PC-3 (cell line): ENCODE data around the gene PTF1A. TPM values are rescaled to one million over a fixed set of nuclear protein-coding genes. Genes with fewer than 3 reads are reported as not detected.

Experiments
- ATAC-seq: fragments of 200-7000 bp; cut with Tn5 transposase; 2 replicates; pipeline ENCODE4 v1.9.1; 2020; ENCODE audit warnings: mild to moderate bottlenecking, moderate library complexity
- BruUV-seq: library from RNA; stranded (reverse); fragments of 400-500 nt; replicated peaks from 2 replicates; lab custom pipeline; 2021; lab: Mats Ljungman, UMichigan
- CTCF ChIA-PET: fragments of 300-600 bp; sonication (Branson Sonifier 250); formaldehyde crosslinking; loops from one replicate; lab custom pipeline; 2022; ENCODE audit warnings: antibody characterized with exemption; lab: Charles Lee
- POLR2A ChIA-PET: fragments of 300-600 bp; sonication (Branson Sonifier 250); formaldehyde crosslinking; loops from one replicate; lab custom pipeline; 2022; ENCODE audit warnings: antibody characterized with exemption; ENCODE audit not compliant: unreplicated experiment; lab: Charles Lee
- DNase-seq: peaks from one replicate; pipeline ENCODE4 v3.0.0-alpha.2; 2015
- H2AFZ ChIP-seq: fragments of 300-600 bp; sonication (generic); 2 replicates; pipeline ENCODE4 v1.6.0; 2016; ENCODE audit warnings: antibody characterized with exemption, low read length
- H3F3A ChIP-seq: fragments of 300-600 bp; sonication (generic); one replicate; pipeline ENCODE4 v1.6.0; 2017; ENCODE audit warnings: antibody characterized with exemption, low read length, control low read depth, mild to moderate bottlenecking; ENCODE audit not compliant: unreplicated experiment
- H3K27ac ChIP-seq: fragments of 300-600 bp; sonication (generic); 2 replicates; pipeline ENCODE4 v1.5.1; 2016; ENCODE audit warnings: mild to moderate bottlenecking, low read length
- H3K27me3 ChIP-seq: fragments of 300-600 bp; sonication (generic); 2 replicates; pipeline ENCODE4 v1.6.1; 2016; ENCODE audit warnings: low read length, mixed read lengths
- H3K36me3 ChIP-seq: fragments of 300-600 bp; sonication (generic); 2 replicates; pipeline ENCODE4 v1.6.1; 2016; ENCODE audit warnings: low read depth, mixed run types, low read length, mixed read lengths
- H3K4me1 ChIP-seq: fragments of 300-600 bp; sonication (generic); 2 replicates; pipeline ENCODE4 v1.5.1; 2016; ENCODE audit warnings: low read length; ENCODE audit not compliant: insufficient read depth
- H3K4me2 ChIP-seq: fragments of 300-600 bp; sonication (generic); 2 replicates; pipeline ENCODE4 v1.6.0; 2016; ENCODE audit warnings: low read length
- H3K4me3 ChIP-seq: fragments of 300-600 bp; sonication (generic); 2 replicates; pipeline ENCODE4 v1.5.1; 2016; ENCODE audit warnings: mild to moderate bottlenecking, low read length, mixed read lengths
- H3K79me2 ChIP-seq: fragments of 300-600 bp; sonication (generic); 2 replicates; pipeline ENCODE4 v1.6.1; 2017; ENCODE audit warnings: low read length, mixed read lengths
- H3K9ac ChIP-seq: fragments of 300-600 bp; sonication (generic); 2 replicates; pipeline ENCODE4 v1.6.0; 2016; ENCODE audit warnings: mild to moderate bottlenecking, low read length
- H3K9me2 ChIP-seq: fragments of 300-600 bp; sonication (generic); replicated peaks from 2 replicates; pipeline ENCODE4 v1.6.1; 2016; ENCODE audit warnings: mixed run types, low read length, mixed read lengths
- H3K9me3 ChIP-seq: fragments of 300-600 bp; sonication (generic); 2 replicates; pipeline ENCODE4 v1.6.1; 2016; ENCODE audit warnings: low read length, mixed read lengths
- H4K20me1 ChIP-seq: fragments of 300-600 bp; sonication (generic); 2 replicates; pipeline ENCODE4 v1.6.1; 2016; ENCODE audit warnings: low read length, mixed read lengths
- CTCF ChIP-seq: fragments of 300-600 bp; sonication (generic); conservative IDR thresholded peaks from 2 replicates; pipeline ENCODE4 v1.5.1; 2017; ENCODE audit warnings: antibody characterized with exemption, low read depth, mild to moderate bottlenecking, low read length
- EZH2 ChIP-seq: fragments of 300-600 bp; sonication (generic); IDR thresholded peaks from one replicate; pipeline ENCODE4 v1.6.1; 2017; ENCODE audit warnings: antibody characterized with exemption, mild to moderate bottlenecking, low read length; ENCODE audit not compliant: unreplicated experiment
- EZH2phosphoT487 ChIP-seq: fragments of 300-600 bp; sonication (generic); IDR thresholded peaks from 2 replicates; pipeline ENCODE4 v1.6.1; 2018; ENCODE audit warnings: mild to moderate bottlenecking, antibody characterized with exemption, low read length, borderline replicate concordance
- intact Hi-C: fragments of 100-400 bp; cut with micrococcal nuclease; formaldehyde crosslinking; loops from 2 replicates; pipeline ENCODE4 v1.9.0; 2023
- total RNA-seq: library from RNA; depleted of rRNA; stranded (reverse); fragments of >200 nt; gene quantifications from 2 replicates; pipeline ENCODE4 v1.2.3, GENCODE V29; 2014

Gene PTF1A
- total RNA-seq, 1 experiment from 2014 or later = not detected

GRCh38 chr10:23202779-23203178, 10.7 kb downstream of the PTF1A start:
- no peak for ATAC-seq
- no TSS peak for BruUV-seq

GRCh38 chr10:23203369-23204325, 11.5 kb downstream of the PTF1A start:
- Histone ChIP-seq H3K9me3 (no peaks in the 10 kb centered on the region), H3K27me3 (peaks cover 95% of the 10 kb centered on the region), H3K4me1 (no peaks in the 10 kb centered on the region), H3K27ac (no peak overlapping the region), H3K36me3 (no peaks in the 10 kb centered on the region), H3K4me2 (no peak overlapping the region), H2AFZ (no peak overlapping the region), H3F3A (no peaks in the 10 kb centered on the region), H3K9ac (no peak overlapping the region), H3K9me2 (no peaks in the 10 kb centered on the region), H4K20me1 (no peaks in the 10 kb centered on the region), H3K4me3 (no peak overlapping the region), H3K79me2 (no peaks in the 10 kb centered on the region)
- intact Hi-C loops = no loop called here
- TF ChIP-seq EZH2 (no peak), EZH2phosphoT487 (no peak), CTCF (no peak)
- no peak for ATAC-seq
- POLR2A ChIA-PET = no interaction called here
- no TSS peak for BruUV-seq
- CTCF ChIA-PET = no interaction called here
- DNase-seq = no peak

More at GRCh38 chr10:23202779-23203178, 10.7 kb downstream of the PTF1A start:
- Histone ChIP-seq H3K9ac (no peak overlapping the region), H3F3A (no peaks in the 10 kb centered on the region), H3K27ac (no peak overlapping the region), H3K79me2 (no peaks in the 10 kb centered on the region), H3K27me3 (peaks cover 95% of the 10 kb centered on the region), H3K9me2 (no peaks in the 10 kb centered on the region), H3K4me2 (no peak overlapping the region), H3K9me3 (no peaks in the 10 kb centered on the region), H3K36me3 (no peaks in the 10 kb centered on the region), H2AFZ (no peak overlapping the region), H3K4me3 (no peak overlapping the region), H3K4me1 (no peaks in the 10 kb centered on the region), H4K20me1 (no peaks in the 10 kb centered on the region)
- CTCF ChIA-PET = no interaction called here
- intact Hi-C loops = no loop called here
- POLR2A ChIA-PET = no interaction called here
- TF ChIP-seq EZH2phosphoT487 (no peak), CTCF (no peak), EZH2 (no peak)
- DNase-seq = no peak

GRCh38 chr10:23204773-23205172, 12.7 kb downstream of the PTF1A start:
- POLR2A ChIA-PET = no interaction called here
- H3K27me3 ChIP-seq = peaks cover 92% of the 10 kb centered on the region
- BruUV-seq = no TSS peak

More at GRCh38 chr10:23204773-23205172, 12.7 kb downstream of the PTF1A start:
- CTCF ChIA-PET = no interaction called here
- TF ChIP-seq EZH2 (no peak), EZH2phosphoT487 (no peak)
- Histone ChIP-seq H3K4me1 (no peaks in the 10 kb centered on the region), H3F3A (no peaks in the 10 kb centered on the region), H3K9me3 (no peaks in the 10 kb centered on the region), H3K9ac (no peak overlapping the region), H3K36me3 (no peaks in the 10 kb centered on the region), H3K79me2 (no peaks in the 10 kb centered on the region), H3K4me2 (no peak overlapping the region), H3K4me3 (no peak overlapping the region), H2AFZ (no peak overlapping the region), H3K9me2 (no peaks in the 10 kb centered on the region), H3K27ac (no peak overlapping the region), H4K20me1 (no peaks in the 10 kb centered on the region)
- DNase-seq (no peak), ATAC-seq (no peak)
- intact Hi-C loops = no loop called here
